HepG2 (cell line): ENCODE data around the gene PLCB4.

ENCODE experiments used
- BRCA1 ChIP-seq: sonication (generic); formaldehyde crosslinking; IDR thresholded peaks from 2 replicates; pipeline ENCODE4 v1.4.0; 2020; ENCODE audit warnings: missing genetic modification reagents
- ELF1 ChIP-seq: sonication (generic); formaldehyde crosslinking; IDR thresholded peaks from 2 replicates; pipeline ENCODE4 v1.4.0; 2020; ENCODE audit warnings: missing genetic modification reagents
- MXI1 ChIP-seq: IDR thresholded peaks from 3 replicates; pipeline ENCODE4 v1.6.1; 2012; ENCODE audit warnings: low read depth, low read length, inconsistent platforms, borderline replicate concordance
- SNRNP70 ChIP-seq: fragments of 200-400 bp; formaldehyde crosslinking; IDR thresholded peaks from 2 replicates; pipeline ENCODE4 v1.6.1; 2017; ENCODE audit warnings: mild to moderate bottlenecking, low read depth, low read length, moderate library complexity
- TOE1 ChIP-seq: sonication (generic); formaldehyde crosslinking; IDR thresholded peaks from 2 replicates; pipeline ENCODE4 v1.4.0; 2020; ENCODE audit warnings: mild to moderate bottlenecking, missing genetic modification reagents
- ZFP62 ChIP-seq: sonication (generic); formaldehyde crosslinking; IDR thresholded peaks from 2 replicates; pipeline ENCODE4 v1.4.0; 2020; ENCODE audit warnings: missing genetic modification reagents
- ZNF264 ChIP-seq: sonication (generic); formaldehyde crosslinking; IDR thresholded peaks from 2 replicates; pipeline ENCODE4 v1.4.0; 2020; ENCODE audit warnings: missing genetic modification reagents
- ZNF33B ChIP-seq: sonication (generic); formaldehyde crosslinking; IDR thresholded peaks from 2 replicates; pipeline ENCODE4 v1.5.1; 2020; ENCODE audit warnings: mild to moderate bottlenecking, missing genetic modification reagents
- TF ChIP-seq, protein P1 (sequence below): IDR thresholded peaks from 2 replicates; pipeline ENCODE4 v1.6.1; 2016; ENCODE audit warnings: missing compliant biosample characterization, missing genetic modification reagents, borderline replicate concordance
- TF ChIP-seq, protein P2 (sequence below): sonication (generic); formaldehyde crosslinking; IDR thresholded peaks from 2 replicates; pipeline ENCODE4 v1.4.0; 2020; ENCODE audit warnings: mild to moderate bottlenecking, missing genetic modification reagents

DNA sequence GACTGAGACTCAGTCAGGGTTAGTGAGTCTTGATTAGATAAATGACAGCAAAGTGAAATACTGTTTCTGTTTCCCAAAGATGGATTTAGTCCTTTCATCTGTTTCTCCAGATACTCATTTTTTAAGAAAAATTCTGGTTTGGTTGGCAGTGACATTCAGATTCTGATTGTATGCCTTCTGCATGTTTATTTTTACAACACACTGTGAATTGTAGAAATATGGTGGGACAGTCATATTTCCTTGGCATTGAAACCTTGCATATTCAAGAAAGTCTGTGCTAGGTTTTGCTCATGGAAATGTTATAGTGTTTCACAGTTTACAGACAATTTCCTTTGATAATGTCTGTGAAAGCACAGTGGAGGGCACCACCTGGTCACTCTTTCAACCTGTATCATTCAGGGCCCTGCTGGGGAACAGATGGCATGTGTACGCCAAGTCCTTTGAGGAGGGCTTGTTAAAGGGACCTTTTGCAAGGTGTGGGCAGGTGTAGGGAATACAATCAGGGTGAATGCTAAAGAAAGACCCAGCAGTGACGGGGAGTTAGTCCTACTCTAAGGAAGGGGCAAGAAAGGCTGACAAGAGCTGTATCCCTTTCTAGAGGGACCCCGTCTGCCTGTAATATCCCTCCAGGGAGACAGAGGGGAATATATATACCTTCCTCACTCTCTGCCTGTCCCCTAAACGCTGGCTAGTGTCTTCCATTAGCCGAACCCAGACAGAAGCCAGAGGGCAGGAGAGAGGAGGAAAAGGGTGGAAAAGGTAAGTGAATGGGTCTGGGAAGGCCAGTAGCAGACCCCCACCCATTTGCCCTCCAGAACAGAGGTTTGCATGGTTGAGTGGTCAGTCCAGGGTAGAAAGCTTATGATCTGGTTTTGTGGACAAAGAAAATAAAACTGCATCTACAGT is 10.2 kb downstream of the PLCB4 start:
- TF ChIP-seq, protein P1, sequence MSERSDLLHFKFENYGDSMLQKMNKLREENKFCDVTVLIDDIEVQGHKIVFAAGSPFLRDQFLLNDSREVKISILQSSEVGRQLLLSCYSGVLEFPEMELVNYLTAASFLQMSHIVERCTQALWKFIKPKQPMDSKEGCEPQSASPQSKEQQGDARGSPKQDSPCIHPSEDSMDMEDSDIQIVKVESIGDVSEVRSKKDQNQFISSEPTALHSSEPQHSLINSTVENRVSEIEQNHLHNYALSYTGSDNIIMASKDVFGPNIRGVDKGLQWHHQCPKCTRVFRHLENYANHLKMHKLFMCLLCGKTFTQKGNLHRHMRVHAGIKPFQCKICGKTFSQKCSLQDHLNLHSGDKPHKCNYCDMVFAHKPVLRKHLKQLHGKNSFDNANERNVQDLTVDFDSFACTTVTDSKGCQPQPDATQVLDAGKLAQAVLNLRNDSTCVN (CRISPR knock-in tag): no peak
- TF ChIP-seq SNRNP70: no peak
- no peak for TF ChIP-seq ZNF264
- TF ChIP-seq MXI1: no peak
- no peak for TF ChIP-seq TOE1 (CRISPR knock-in tag)
- no peak for TF ChIP-seq BRCA1 (CRISPR knock-in tag)
- TF ChIP-seq, protein P2, sequence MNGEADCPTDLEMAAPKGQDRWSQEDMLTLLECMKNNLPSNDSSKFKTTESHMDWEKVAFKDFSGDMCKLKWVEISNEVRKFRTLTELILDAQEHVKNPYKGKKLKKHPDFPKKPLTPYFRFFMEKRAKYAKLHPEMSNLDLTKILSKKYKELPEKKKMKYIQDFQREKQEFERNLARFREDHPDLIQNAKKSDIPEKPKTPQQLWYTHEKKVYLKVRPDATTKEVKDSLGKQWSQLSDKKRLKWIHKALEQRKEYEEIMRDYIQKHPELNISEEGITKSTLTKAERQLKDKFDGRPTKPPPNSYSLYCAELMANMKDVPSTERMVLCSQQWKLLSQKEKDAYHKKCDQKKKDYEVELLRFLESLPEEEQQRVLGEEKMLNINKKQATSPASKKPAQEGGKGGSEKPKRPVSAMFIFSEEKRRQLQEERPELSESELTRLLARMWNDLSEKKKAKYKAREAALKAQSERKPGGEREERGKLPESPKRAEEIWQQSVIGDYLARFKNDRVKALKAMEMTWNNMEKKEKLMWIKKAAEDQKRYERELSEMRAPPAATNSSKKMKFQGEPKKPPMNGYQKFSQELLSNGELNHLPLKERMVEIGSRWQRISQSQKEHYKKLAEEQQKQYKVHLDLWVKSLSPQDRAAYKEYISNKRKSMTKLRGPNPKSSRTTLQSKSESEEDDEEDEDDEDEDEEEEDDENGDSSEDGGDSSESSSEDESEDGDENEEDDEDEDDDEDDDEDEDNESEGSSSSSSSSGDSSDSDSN (CRISPR knock-in tag): no peak
- no peak for TF ChIP-seq ZNF33B (CRISPR knock-in tag)
- TF ChIP-seq ELF1 (CRISPR knock-in tag): no peak
- no peak for TF ChIP-seq ZFP62 (CRISPR knock-in tag)
